Mesenchymal stem cell (in vitro differentiated cells and primary cell): ENCODE measurements around the gene TEC.

Source experiments
- DNase-seq: peaks from one replicate; pipeline ENCODE4 v3.0.0-alpha.2; 2013
- H2AFZ ChIP-seq: one replicate; pipeline ENCODE4 v1.6.1; 2013; ENCODE audit warnings: low read depth, mild to moderate bottlenecking, control low read depth, inconsistent platforms, low read length, moderate library complexity
- H2AK5ac ChIP-seq: 2 replicates; pipeline ENCODE4 v1.6.1; 2013; ENCODE audit warnings: low read length, moderate library complexity, mild to moderate bottlenecking, inconsistent platforms; ENCODE audit not compliant: severe bottlenecking
- H2BK120ac ChIP-seq: one replicate; pipeline ENCODE4 v1.6.1; 2013; ENCODE audit warnings: low read depth, mild to moderate bottlenecking, inconsistent platforms, low read length, moderate library complexity
- H2BK12ac ChIP-seq, 2 experiments: one replicate each; pipeline ENCODE4 v1.6.1; 2013; ENCODE audit warnings: inconsistent platforms in 2 of 2, low read length in 2 of 2, mild to moderate bottlenecking in 2 of 2, moderate library complexity in 2 of 2, control low read depth in 1 of 2
- H2BK15ac ChIP-seq: one replicate; pipeline ENCODE4 v1.6.1; 2013; ENCODE audit warnings: mild to moderate bottlenecking, low read depth, inconsistent platforms; ENCODE audit not compliant: poor library complexity, severe bottlenecking
- H2BK5ac ChIP-seq: 2 replicates; pipeline ENCODE4 v1.6.1; 2013; ENCODE audit warnings: low read depth, mild to moderate bottlenecking, low read length, control low read depth, inconsistent platforms; ENCODE audit not compliant: poor library complexity, severe bottlenecking
- H3K14ac ChIP-seq, 2 experiments: one replicate each; pipeline ENCODE4 v1.6.1; 2013; ENCODE audit warnings: inconsistent platforms in 2 of 2, low read length in 2 of 2, control low read depth in 1 of 2, mild to moderate bottlenecking in 1 of 2, moderate library complexity in 1 of 2
- H3K18ac ChIP-seq, 2 experiments: one replicate each; pipeline ENCODE4 v1.6.1; 2013; ENCODE audit warnings: inconsistent platforms in 2 of 2, low read length in 2 of 2, control low read depth in 1 of 2, low read depth in 1 of 2, mild to moderate bottlenecking in 1 of 2
- H3K23ac ChIP-seq, 2 experiments: one replicate each; pipeline ENCODE4 v1.6.1; 2013; ENCODE audit warnings: inconsistent platforms in 2 of 2, low read length in 2 of 2, mild to moderate bottlenecking in 2 of 2, moderate library complexity in 2 of 2, control low read depth in 1 of 2
- H3K27ac ChIP-seq: 2 replicates; pipeline ENCODE4 v1.5.1; 2013; ENCODE audit warnings: mild to moderate bottlenecking, moderate library complexity, low read length, control low read depth, inconsistent platforms; ENCODE audit not compliant: poor library complexity, severe bottlenecking
- H3K27me3 ChIP-seq, 2 experiments: 2 replicates each; pipeline versions ENCODE4 v1.6.1 to v1.7.0; 2013; ENCODE audit warnings: low read length in 2 of 2, mild to moderate bottlenecking in 2 of 2, moderate library complexity in 2 of 2, control low read depth in 1 of 2, inconsistent platforms in 1 of 2; ENCODE audit not compliant: control insufficient read depth in 1 of 2, insufficient read depth in 1 of 2
- H3K36me3 ChIP-seq, 2 experiments: 2 replicates each; pipeline versions ENCODE4 v1.6.1 to v1.7.0; 2013; ENCODE audit warnings: low read length in 2 of 2, control low read depth in 1 of 2, inconsistent platforms in 1 of 2, low read depth in 1 of 2, mild to moderate bottlenecking in 1 of 2; ENCODE audit not compliant: insufficient read depth in 2 of 2, control insufficient read depth in 1 of 2
- H3K4ac ChIP-seq, 2 experiments: one replicate each; pipeline ENCODE4 v1.6.1; 2013; ENCODE audit warnings: inconsistent platforms in 2 of 2, low read length in 2 of 2, mild to moderate bottlenecking in 2 of 2, moderate library complexity in 2 of 2, control low read depth in 1 of 2, low read depth in 1 of 2
- H3K4me1 ChIP-seq: 2 replicates; pipeline ENCODE4 v1.6.1; 2013; ENCODE audit warnings: low read depth, low read length, control low read depth; ENCODE audit not compliant: control insufficient read depth, insufficient read depth
- H3K4me2 ChIP-seq: 2 replicates; pipeline ENCODE4 v1.6.1; 2013; ENCODE audit warnings: low read length, mild to moderate bottlenecking, inconsistent platforms; ENCODE audit not compliant: poor library complexity, severe bottlenecking
- H3K4me3 ChIP-seq, 2 experiments: 2 replicates each; pipeline versions ENCODE4 v1.5.1 to v1.7.0; 2013; ENCODE audit warnings: low read length in 2 of 2, mild to moderate bottlenecking in 2 of 2, control low read depth in 1 of 2, low read depth in 1 of 2; ENCODE audit not compliant: insufficient read depth in 1 of 2
- H3K79me1 ChIP-seq: replicated peaks from 2 replicates; pipeline ENCODE4 v1.6.1; 2013; ENCODE audit warnings: mild to moderate bottlenecking, control low read depth, low read length, inconsistent platforms; ENCODE audit not compliant: poor library complexity, severe bottlenecking
- H3K9ac ChIP-seq: 2 replicates; pipeline ENCODE4 v1.7.0; 2013; ENCODE audit warnings: mild to moderate bottlenecking, low read length, moderate library complexity
- H3K9me3 ChIP-seq: 2 replicates; pipeline ENCODE4 v1.7.0; 2013; ENCODE audit warnings: mild to moderate bottlenecking, low read length; ENCODE audit not compliant: control insufficient read depth
- H4K8ac ChIP-seq: one replicate; pipeline ENCODE4 v1.6.1; 2013; ENCODE audit warnings: inconsistent platforms, mild to moderate bottlenecking, low read length, moderate library complexity
- H4K91ac ChIP-seq: one replicate; pipeline ENCODE4 v1.6.1; 2013; ENCODE audit warnings: mild to moderate bottlenecking, low read length, inconsistent platforms
- WGBS: methylation state at CpG from one replicate; pipeline ENCODE4 v1.1.7; 2013; ENCODE audit warnings: mixed read lengths; 5-methylcytosine and 5-hydroxymethylcytosine counted together

TEC gene

GRCh38 chr4:48149827-48150370, 119.7 kb downstream of the TEC start:
- H2BK15ac ChIP-seq, result no peak overlapping the region
- no peaks in the 10 kb centered on the region for H3K79me1 ChIP-seq
- H4K8ac ChIP-seq, result no peak overlapping the region
- H3K4ac ChIP-seq, result peak overlapping the region in 1 of 2 experiments; percentile 6
- H2AK5ac ChIP-seq, result no peak overlapping the region
- no peak overlapping the region for H2BK12ac ChIP-seq
- H3K9ac ChIP-seq, result no peak overlapping the region
- H2AFZ ChIP-seq, result no peak overlapping the region
- no peak overlapping the region for H2BK5ac ChIP-seq
- H3K14ac ChIP-seq, result no peak overlapping the region
- H3K4me1 ChIP-seq, result no peaks in the 10 kb centered on the region
- H3K18ac ChIP-seq, result no peak overlapping the region
- H3K36me3 ChIP-seq, result peaks cover 0 to 1% of the 10 kb centered on the region in 2 experiments
- H3K9me3 ChIP-seq, result peaks cover 8% of the 10 kb centered on the region
- no peak overlapping the region for H2BK120ac ChIP-seq
- no peaks in the 10 kb centered on the region for H3K27me3 ChIP-seq
- H4K91ac ChIP-seq, result no peak overlapping the region
- WGBS, result 96% methylated on average over 3 of the region's 3 CpGs
- no peak overlapping the region for H3K27ac ChIP-seq
- no peak overlapping the region for H3K4me3 ChIP-seq
- no peak overlapping the region for H3K4me2 ChIP-seq
- no peak overlapping the region for H3K23ac ChIP-seq
- DNase-seq, result no peak

GRCh38 chr4:48147621-48148020, 122.0 kb downstream of the TEC start:
- no peak overlapping the region for H3K23ac ChIP-seq
- no peak overlapping the region for H4K8ac ChIP-seq
- no peaks in the 10 kb centered on the region for H3K27me3 ChIP-seq
- H3K9ac ChIP-seq, result no peak overlapping the region
- WGBS, result no CpG with 5 or more reads among the region's 1 CpG
- H3K79me1 ChIP-seq, result no peaks in the 10 kb centered on the region
- no peak overlapping the region for H2BK15ac ChIP-seq
- H4K91ac ChIP-seq, result no peak overlapping the region
- H3K4me2 ChIP-seq, result no peak overlapping the region
- DNase-seq, result no peak
- no peak overlapping the region for H3K14ac ChIP-seq
- H3K4me3 ChIP-seq, result no peak overlapping the region
- no peak overlapping the region for H2BK12ac ChIP-seq
- H3K9me3 ChIP-seq, result no peaks in the 10 kb centered on the region
- no peak overlapping the region for H2BK5ac ChIP-seq
- no peak overlapping the region for H2BK120ac ChIP-seq
- no peaks in the 10 kb centered on the region for H3K4me1 ChIP-seq
- H2AK5ac ChIP-seq, result no peak overlapping the region
- no peak overlapping the region for H2AFZ ChIP-seq
- H3K27ac ChIP-seq, result no peak overlapping the region
- H3K18ac ChIP-seq, result no peak overlapping the region
- no peaks in the 10 kb centered on the region for H3K36me3 ChIP-seq
- no peak overlapping the region for H3K4ac ChIP-seq

GRCh38 chr4:48141048-48141447, 128.6 kb downstream of the TEC start:
- no peak overlapping the region for H4K91ac ChIP-seq
- WGBS, result 0% methylated on average over 1 of the region's 2 CpGs

GRCh38 chr4:48139691-48140090, 129.9 kb downstream of the TEC start:
- no peak overlapping the region for H3K14ac ChIP-seq
- H3K4me1 ChIP-seq, result no peaks in the 10 kb centered on the region
- no peak overlapping the region for H2AFZ ChIP-seq
- H3K27me3 ChIP-seq, result no peaks in the 10 kb centered on the region
- no peak overlapping the region for H3K4me2 ChIP-seq
- no peak overlapping the region for H3K4ac ChIP-seq
- no peak overlapping the region for H3K18ac ChIP-seq
- no peak overlapping the region for H3K27ac ChIP-seq
- WGBS, result 58% methylated on average over 2 of the region's 3 CpGs
- no peak overlapping the region for H4K91ac ChIP-seq
- no peak overlapping the region for H4K8ac ChIP-seq
- no peaks in the 10 kb centered on the region for H3K9me3 ChIP-seq
- H3K36me3 ChIP-seq, result peaks cover 5 to 8% of the 10 kb centered on the region in 2 experiments
- H2BK120ac ChIP-seq, result no peak overlapping the region
- H3K79me1 ChIP-seq, result no peaks in the 10 kb centered on the region
- H2AK5ac ChIP-seq, result no peak overlapping the region
- no peak overlapping the region for H2BK5ac ChIP-seq
- H3K9ac ChIP-seq, result peak overlapping the region; percentile 20
- no peak overlapping the region for H3K23ac ChIP-seq
- no peak overlapping the region for H3K4me3 ChIP-seq
- H2BK15ac ChIP-seq, result no peak overlapping the region
- DNase-seq, result peak; percentile 40
- no peak overlapping the region for H2BK12ac ChIP-seq

More at GRCh38 chr4:48141048-48141447, 128.6 kb downstream of the TEC start:
- H3K27me3 ChIP-seq, result no peaks in the 10 kb centered on the region
- no peak overlapping the region for H4K8ac ChIP-seq
- H3K9ac ChIP-seq, result no peak overlapping the region
- no peak overlapping the region for H3K27ac ChIP-seq
- no peaks in the 10 kb centered on the region for H3K79me1 ChIP-seq
- no peak overlapping the region for H3K4me2 ChIP-seq
- no peak overlapping the region for H3K4ac ChIP-seq
- no peak overlapping the region for H2BK120ac ChIP-seq
- H2AFZ ChIP-seq, result no peak overlapping the region
- no peak overlapping the region for H3K18ac ChIP-seq
- no peak overlapping the region for H3K23ac ChIP-seq
- H3K4me1 ChIP-seq, result no peaks in the 10 kb centered on the region
- H2BK15ac ChIP-seq, result no peak overlapping the region
- no peaks in the 10 kb centered on the region for H3K9me3 ChIP-seq
- H2AK5ac ChIP-seq, result no peak overlapping the region
- no peak overlapping the region for H2BK5ac ChIP-seq
- H2BK12ac ChIP-seq, result no peak overlapping the region
- DNase-seq, result peak; percentile 50
- no peak overlapping the region for H3K4me3 ChIP-seq
- H3K36me3 ChIP-seq, result peaks cover 0 to 4% of the 10 kb centered on the region in 2 experiments
- no peak overlapping the region for H3K14ac ChIP-seq
